Endothelial cell of hepatic sinusoid (primary cell): ENCODE data around the gene ITGB2.

Experiments
- in situ Hi-C: cut with HindIII; loops from 2 replicates; pipeline ENCODE4 v1.10.0; 2017; ENCODE audit warnings: low sequenced_read_pairs

The ITGB2 gene

DNA sequence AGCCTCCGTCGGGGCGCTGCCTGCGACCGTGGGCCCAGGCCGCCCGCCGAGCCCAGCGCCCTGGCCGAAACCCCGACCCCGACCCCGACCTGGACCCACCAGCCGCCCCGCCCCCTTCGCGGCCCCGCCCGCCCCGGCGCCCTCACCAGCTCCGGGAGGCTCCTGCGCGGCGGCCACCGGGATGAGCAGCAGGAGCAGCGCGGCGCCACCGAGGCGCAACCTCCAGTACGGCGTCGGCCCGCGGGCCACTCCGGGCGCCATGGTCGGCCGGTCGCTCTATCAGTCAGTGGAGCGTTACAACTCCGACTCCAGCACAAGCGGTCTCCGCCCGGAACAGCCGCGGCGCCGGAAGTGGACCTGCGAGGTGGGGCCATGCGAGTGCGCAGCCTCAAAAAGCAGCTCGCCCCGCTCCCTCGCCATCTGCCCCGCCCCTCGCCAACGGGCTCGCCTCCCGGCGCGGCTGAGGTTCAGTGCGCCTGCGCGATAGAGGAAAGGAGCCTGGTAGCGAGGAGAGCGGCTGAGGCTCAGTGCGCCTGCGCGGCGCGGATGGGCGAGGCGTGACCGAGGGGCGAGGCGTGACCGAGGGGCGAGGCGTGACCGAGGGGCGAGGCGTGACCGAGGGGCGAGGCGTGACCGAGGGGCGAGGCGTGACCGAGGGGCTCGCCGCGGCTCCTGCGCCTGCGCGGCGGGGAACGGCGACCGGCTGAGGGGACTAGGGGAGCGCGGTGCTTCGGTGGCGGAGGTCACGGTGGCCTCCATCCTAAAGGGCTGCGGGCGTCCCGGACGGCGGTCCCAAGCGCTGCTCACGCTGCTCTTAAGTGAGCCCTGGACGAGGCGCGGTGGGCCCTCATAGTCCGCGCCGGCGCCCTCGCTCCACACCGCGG lies 47.1 kb downstream of the ITGB2 start, which contains the start of gene PTTG1IP:
Gene PTTG1IP (minus strand): TSS at position 335 of the 884 bp plus-strand sequence. CDS start 74 bp downstream, at position 261.
- in situ Hi-C loops: loop anchor here (10.0 kb wide), 1 partner anchor 69 kb away; the partner anchor contains the start of gene UBE2G2

DNA sequence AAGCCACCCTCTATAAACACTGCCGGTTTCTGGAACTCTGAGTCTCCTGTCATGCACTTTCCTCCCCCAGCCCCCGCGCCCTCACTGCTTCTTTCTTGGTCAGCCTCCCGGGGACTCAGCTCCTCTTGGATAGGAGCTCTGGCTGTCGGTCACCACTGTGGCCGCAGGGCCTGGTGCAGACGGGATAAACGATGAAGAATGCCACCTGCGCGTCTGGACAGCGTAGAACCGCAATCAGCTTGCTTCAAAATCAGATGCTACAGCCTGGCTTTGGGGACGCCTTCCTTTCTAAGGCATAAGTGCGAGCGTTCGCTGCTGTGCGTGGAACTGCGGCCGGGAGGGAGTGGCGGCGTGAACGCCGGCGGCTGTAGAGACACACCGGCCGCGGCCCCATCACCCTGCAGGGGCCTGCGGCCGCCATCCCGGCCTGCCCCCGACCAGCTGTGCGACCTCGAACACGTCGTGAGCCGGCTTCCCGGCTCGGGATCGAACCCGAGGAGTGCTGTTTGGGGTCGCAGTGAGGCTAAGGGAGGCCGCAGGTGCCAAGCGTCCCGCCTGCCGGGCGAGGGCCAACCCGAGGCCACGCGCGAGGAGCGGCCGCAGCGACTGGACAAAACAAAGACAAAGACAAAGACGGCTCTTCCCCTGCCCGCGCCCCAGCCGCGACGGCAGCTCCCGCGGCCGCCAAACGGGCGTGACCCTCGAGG lies 47.9 kb downstream of the ITGB2 start:
- in situ Hi-C loops: loop anchor here (10.0 kb wide), 1 partner anchor 68 kb away; the partner anchor contains the start of gene UBE2G2

DNA sequence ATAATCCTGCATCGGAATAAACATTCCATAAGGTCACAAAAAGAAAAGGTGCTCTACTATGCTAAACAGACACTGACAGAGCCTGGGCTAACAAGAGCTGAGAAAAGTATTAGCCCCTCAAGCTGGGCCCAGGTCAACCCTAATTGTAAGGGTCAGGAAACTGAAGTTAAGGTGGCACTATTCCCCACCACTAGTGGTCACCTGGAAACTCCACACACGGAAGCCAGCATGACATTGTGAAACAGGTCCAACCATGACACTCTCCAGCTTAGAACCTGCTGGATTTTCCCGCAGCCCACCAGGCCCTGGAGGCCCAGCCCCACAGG lies 48.4 kb downstream of the ITGB2 start:
- in situ Hi-C loops: loop anchor here (10.0 kb wide), 1 partner anchor 67 kb away; the partner anchor contains the start of gene UBE2G2

DNA sequence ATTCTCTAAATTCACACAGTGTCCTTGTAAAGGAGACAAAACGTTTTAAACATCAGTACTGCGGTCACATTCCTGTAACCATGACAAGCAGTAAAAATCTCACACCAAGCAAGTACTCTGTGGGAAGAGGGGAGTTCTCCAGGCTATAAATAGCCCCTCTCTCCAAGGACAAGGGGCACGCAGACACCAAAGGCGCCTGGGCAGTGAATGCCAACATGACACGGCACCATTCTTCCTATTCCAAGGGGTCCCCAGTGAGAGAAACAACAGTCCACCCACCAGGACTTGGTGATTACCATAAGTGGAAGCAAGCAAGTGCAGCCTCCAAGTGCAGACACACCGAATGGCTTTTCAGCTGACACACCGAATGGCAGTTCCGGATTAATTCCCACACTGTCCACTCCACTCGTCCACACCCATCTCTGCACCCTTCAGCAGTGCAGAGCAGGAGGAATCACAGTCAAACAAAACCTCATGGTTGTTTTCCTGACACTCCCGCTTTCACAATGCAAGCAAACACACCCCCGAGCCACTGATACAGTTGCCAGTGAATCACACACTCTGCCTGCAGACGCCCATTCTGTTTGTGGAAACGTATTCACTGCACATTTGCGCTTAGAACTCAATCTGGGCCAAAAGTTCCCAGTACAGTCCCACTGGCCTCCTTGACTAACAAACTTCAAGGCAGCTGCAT lies 49.0 kb downstream of the ITGB2 start:
- in situ Hi-C loops: loop anchor here (10.0 kb wide), 1 partner anchor 67 kb away; the partner anchor contains the start of gene UBE2G2

DNA sequence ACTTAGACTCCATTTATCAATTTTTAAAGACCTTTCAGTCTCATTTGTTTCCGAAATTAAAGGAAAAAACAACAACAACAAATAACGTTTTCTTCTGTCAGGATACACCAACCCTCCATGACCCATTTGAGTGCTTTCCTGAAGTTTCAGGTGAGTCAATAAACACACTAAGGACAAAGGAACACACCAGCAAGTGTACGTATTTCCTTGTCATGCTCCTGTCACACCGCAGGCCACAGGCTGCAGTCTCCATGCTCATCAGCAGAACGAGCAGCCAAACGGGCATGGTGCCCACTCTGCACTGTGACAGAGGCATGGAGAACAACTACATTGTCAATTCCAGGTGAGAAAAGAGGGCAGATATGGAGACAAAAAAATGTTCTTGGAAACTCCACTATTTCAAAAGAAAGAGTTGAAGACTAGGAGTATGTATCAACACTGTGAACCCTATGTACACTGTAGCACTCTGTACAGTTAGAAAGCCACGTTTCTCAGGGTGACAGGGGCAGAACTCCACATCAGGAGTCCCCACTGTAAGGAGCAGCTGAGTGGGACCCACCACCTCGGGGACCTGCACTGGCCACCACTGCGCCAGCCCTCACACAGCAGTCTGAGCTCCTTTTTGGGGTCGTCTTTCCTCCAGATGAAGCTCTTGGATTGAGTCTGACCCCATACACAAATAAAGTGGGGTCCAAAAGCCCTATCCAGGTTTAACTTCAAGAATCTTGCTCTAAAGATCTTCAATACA lies 49.8 kb downstream of the ITGB2 start:
- in situ Hi-C loops: loop anchor here (10.0 kb wide), 1 partner anchor 66 kb away; the partner anchor contains the start of gene UBE2G2

DNA sequence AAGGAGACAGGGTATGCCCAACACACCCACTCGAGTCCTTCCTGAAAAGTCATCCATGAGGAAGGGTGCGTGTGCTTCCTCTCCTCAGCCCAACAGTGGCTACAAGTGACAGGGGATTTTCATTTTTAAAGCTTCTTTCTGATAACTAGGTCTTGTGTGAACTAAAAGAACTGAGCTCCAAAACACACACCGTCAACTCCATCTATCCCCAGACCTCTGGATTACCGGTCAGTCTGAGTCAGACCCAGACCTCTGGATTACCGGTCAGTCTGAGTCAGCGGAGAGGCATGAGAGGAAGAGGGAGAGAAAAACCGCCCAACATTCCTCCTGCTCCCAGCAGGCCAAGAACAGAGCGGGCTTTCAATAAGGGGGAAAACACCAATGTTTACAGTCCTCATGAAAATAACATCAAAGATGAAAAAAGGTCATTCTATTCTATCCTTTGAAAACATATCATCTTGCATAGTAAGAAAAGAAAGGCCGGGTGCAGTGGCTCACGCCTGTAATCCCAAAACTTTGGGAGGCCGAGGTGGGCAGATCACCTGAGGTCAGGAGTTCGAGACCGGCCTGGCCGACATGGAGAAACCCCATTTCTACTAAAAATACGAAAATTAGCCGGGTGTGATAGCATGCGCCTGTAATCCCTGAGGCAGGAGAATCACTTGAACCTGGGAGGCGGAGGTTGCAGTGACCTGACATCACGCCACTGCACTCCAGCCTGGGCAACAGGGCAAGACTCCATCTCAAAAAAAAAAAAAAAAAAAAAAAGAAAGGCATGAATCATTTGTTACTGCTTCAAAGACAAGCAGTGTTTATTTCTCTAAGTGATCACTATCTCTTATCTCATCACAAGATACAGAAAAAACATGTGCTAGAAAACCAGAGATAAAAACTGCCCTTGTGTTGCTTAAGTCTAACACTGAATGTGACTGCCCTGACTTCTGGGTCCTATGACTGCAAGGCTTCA lies 50.6 kb downstream of the ITGB2 start:
- in situ Hi-C loops: loop anchor here (10.0 kb wide), 1 partner anchor 65 kb away; the partner anchor contains the start of gene UBE2G2

DNA sequence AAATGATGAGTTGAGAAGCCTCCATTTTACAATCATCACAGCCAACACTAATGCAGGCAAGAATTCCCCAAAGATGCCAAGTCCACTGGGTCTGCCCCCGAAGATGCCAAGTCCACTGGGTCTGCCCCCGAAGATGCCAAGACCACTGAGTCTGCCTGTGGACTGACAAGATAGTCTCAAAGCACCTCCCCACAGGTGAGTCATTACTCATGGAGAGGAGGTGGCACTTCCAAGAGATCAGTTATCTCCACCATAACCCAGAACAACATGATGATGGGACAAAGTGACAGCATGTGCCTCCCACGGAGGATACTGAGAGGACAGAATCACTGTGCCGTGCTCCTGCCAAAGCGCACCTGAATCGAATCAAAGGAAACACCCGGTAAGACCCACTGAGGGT lies 52.0 kb downstream of the ITGB2 start:
- in situ Hi-C loops: no loop called here

DNA sequence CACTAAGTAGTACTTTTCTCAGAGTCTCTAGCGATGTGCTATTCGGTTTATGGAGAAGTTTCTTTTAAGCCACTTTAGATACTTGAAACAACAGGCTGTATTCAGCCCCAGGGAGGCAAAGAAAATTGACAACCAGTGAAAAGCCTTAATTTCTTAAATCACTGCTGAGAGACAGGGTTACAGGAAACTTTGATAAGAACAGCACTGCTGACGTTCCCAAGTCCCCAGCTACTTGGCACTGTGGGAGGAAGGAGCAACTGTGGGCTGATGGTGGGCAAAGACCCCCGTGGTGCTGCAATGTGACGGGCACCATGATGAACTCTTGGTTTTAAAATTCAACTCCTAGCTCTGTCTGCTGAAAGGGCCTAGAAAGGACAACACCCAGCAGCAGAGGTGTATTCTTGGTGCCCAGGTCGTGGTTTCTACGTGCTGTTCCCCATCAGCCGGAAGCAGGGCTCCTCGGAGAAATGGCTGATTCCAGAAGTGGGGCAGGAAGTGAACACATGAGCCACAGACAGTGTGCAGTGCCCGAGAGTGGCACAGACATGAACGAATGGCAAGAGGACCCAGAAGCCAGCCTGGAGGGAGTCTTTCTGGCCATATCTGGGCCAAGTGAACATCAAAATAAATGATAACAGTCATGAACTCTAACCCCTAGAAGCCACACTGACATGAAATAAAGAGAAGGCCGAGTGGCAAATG lies 52.5 kb downstream of the ITGB2 start:
- in situ Hi-C loops: no loop called here

DNA sequence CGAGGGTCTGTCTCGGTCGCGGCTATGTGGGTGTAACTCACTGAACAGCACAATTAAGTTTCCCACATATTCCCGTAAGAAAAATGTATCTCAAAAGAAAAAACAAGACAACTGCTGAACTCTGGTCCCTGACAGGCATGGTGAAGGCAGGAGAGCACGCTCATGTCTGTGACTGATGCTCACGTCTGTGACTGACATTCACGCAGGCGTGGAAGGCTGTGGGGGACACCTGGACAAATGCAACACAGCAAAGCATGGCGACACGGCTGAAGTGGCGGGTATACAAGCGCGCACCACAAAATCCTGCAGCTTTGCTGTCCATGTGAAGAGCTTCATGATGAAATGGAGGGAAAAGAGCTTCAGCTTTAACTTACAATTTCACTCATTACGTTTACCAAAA lies 53.2 kb downstream of the ITGB2 start:
- in situ Hi-C loops: no loop called here

DNA sequence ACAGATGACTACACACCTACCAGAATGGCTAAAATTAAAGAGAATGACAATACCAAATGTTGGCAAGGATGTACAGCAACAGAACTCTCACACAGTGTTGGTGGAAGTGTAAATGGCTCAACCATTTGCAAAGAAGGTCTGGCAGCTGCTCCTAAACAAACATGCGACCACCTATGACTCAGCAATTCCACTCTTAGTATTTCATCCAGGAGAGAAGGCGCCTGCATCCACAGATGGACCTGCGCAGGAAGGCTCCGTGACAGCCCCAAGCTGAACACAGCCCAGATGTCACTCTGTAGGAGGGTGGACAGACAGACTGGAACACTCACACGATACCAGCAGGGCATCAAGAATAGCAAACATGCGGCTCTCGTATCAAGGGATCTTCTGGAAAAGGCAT lies 53.9 kb downstream of the ITGB2 start:
- in situ Hi-C loops: no loop called here

DNA sequence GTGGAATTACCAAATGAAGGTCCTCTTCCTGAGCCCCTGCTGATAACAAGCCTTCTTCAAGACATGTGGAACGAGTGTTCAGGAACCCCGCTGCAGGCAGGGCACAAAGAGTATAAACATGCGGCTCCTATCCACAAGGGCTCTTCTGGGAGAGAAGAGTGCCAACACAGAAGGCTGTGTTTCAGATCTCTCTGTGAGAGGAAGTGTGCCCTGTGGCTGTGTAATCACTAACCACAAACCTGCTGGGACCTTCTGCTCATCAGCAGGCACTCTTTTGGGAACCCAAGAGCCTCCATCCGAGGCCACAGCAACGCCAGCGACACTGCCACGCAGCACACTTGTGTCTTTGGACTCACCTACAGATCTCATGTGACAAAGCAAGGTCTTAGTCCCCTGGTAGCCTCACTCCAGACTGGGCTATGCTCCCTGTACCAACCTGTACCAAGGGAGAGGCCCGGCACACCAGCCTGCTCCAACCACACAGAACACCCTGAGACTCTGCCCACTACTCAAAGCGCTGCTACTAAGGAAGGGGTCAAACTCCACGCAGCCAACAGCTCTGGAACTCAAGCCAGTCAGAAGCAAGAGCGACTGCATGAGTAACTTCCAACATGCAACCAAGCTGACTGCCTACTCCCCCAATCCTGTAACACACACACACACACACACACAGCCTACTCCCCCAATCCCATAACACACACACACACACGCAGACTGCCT lies 55.0 kb downstream of the ITGB2 start:
- in situ Hi-C loops: no loop called here

DNA sequence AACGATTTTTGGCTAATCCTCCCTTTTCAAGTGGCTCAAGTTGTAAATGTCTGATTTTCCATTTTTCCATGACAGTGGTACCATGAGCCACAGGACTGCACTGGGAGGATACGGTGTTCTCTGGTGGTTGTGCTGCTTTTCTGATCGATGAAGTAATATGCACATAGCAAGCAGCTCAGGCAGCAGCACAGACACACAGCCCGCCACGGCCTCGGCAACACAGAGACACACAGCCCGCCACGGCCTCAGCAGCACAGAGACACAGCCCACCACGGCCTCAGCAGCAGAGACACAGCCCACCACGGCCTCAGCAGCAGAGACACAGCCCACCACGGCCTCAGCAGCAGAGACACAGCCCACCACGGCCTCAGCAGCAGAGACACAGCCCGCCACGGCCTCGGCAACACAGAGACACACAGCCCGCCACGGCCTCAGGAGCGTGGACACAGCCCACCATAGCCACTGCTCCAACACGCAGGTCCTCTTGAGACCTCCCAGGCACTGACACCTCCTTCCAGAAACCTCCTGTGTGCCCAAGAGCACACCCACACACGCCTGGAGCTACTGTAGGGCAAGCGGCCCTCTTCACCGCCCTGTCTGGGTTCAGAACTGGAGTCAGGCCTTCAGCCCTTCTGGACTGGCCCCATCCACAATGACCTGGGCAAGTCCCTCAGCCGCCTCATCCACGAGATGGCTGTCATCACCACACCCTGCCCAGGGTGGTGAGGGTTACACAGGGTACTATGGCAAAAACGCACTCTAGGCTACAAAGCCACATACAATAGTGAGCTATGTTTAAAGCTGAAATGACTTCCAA lies 57.6 kb downstream of the ITGB2 start:
- in situ Hi-C loops: no loop called here

DNA sequence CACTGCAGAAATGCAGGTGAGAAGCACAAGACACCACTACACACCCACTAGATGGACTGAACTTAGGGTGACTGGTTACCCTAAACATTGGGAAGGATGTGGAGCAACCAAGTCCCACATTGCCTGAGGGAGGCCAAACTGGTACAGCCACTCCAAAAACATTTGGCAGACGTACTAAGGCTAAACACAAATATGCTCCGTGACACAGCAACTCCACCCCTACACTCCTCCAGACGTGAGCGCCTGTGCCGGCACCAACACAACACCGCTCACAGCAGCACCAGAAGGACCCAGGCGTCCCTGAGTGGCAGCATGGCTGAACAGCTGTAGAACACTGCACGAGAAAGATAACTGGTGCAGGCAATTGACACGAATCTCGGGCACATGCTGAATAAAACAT lies 61.9 kb downstream of the ITGB2 start:
- in situ Hi-C loops: no loop called here

DNA sequence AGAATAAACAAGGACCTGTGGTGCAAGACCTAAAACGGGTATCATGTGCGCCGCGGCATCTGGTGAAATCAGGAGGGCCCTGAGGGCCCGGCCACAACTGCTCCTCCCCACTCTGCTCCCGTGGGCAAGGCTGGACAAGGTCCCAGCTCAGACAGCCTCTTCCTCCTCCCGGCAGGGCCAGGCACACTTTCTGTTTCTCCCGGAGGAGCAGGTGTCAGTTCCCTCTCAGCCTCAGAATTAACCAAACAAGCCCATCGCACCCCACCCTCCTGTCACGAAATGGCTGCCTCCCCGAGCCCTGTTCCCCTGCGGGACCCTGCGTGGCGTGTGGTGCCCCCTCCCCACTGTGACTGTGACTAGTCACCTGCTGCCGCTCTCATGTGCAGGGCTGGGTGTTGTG lies 62.4 kb downstream of the ITGB2 start:
- in situ Hi-C loops: no loop called here

DNA sequence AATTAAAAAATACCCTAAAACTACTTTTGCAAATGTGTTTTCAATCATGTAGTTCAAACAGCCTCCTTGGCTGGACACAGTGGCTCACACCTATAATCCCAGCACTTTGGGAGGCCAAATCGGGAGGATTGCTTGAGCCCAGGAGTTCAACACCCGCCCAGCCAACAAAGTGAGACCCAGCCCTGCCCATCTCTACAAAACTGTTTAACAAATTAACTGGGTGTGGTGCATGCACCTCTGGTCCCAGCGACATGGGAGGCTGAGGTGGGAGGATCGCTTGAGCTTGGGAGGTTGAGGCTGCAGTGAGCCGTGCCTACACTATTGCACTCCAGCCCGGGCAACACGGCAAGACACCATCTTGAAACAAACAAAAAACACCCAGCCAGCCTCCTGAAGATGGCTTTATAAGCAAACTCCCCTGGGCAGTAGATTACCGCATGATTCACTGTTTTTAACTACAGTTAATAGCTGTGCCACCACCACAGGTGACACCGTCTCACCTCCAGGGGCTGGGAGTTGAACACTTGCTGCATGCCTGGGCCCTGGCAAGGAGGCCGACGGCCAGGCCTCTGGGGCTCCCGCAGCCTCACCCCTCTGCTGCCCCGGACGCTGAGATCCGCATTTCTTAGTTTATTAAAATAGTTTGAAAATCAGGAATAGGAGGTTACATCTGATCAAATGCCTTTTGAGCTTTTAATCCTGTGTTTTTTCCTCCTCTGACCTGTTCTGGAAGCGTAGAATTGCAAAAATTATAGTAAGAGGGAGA lies 63.4 kb downstream of the ITGB2 start:
- in situ Hi-C loops: no loop called here

DNA sequence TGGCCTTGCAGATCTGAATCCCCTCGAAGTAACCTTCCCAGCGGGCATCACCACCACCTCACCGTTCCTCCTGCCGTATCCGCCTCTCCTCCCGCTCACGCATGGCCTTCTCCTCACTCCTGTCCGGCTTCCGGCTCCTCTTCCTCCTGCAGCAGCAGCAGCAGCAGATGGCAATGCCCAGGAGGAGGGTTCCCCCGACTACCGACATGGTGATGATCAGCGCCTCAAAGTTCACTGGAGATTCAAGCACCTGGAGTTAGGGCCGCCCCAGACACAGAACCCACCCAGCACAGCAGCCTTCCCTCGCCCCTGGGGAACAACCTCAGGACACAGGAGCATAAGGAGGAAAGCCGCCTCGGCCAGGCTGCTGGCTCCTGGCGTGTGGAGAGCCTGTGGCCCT lies 64.6 kb downstream of the ITGB2 start:
- in situ Hi-C loops: no loop called here
